Measurements from ENCODE around the gene RPL27A. TPM values are rescaled to one million over a fixed set of nuclear protein-coding genes. Genes with fewer than 3 reads are reported as not detected.
A peak's percentile ranks its signal among the peaks of the same experiment; 100 is the strongest.

The RPL27A gene
- total and polyA plus RNA-seq, 2 of the 8 experiments (the other 6 are each of a cell fraction or from before 2014, with no cell fraction given), result 1,756 to 1,777 TPM

DNA sequence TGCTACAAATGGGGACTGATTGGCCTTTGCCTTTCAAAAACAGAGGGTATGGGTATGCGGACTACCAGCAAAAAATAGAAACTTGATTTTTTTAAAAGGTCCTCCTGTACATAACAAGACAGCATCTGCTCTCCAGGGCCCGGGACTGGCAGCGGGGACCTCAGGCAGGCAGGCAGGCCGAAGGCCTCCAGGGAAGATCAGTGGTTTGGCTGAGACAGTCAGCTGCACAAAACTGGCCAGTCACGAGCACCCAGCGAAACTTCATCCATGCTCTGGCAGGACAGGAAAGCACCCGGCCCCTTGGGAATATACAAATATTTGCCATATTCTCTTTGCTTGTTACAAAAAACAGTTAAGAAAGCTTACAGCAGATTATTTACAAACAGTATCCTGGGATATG, 11.0 kb downstream of the RPL27A start:
- Histone ChIP-seq H3K36me3 (ENCODE audit: control insufficient read depth in 2 of 4, insufficient read depth in 4 of 4, low read length in 3 of 4) (peaks cover 9 to 35% (median 18%) of the 10 kb centered on the region in 4 experiments), H2BK120ac (replicated peaks; ENCODE audit: low read depth, low read length) (no peak overlapping the region), H3K23ac (ENCODE audit: insufficient read length) (no peak overlapping the region), H2BK15ac (ENCODE audit: low read length) (no peak overlapping the region), H4K20me1 (replicated peaks in 1 of 2; ENCODE audit: control insufficient read depth in 1 of 2, insufficient read depth in 2 of 2, low read length in 2 of 2) (no peaks in the 10 kb centered on the region), H3K18ac (ENCODE audit: extremely low read depth, low read length) (no peak overlapping the region), H4K5ac (ENCODE audit: insufficient read length, low read depth, low read length) (no peak overlapping the region), H3K27ac (ENCODE audit: low read depth, low read length) (no peak overlapping the region), H4K91ac (replicated peaks; ENCODE audit: insufficient read length, low read length) (no peak overlapping the region), H2AFZ (ENCODE audit: low read length) (no peak overlapping the region), H3K4me1 (replicated peaks in 1 of 4; ENCODE audit: control insufficient read depth in 3 of 4, insufficient read depth in 4 of 4, low read length in 3 of 4) (peaks cover 3 to 8% (median 5%) of the 10 kb centered on the region in 4 experiments; a peak in 5 of 7 replicates), H3K27me3 (replicated peaks in 1 of 4; ENCODE audit: control insufficient read depth in 3 of 4, extremely low read depth in 1 of 4, insufficient read depth in 3 of 4, low read length in 3 of 4) (no peaks in the 10 kb centered on the region), H2BK20ac (ENCODE audit: low read length) (no peak overlapping the region), H4K8ac (ENCODE audit: extremely low read depth, insufficient read depth, low read length) (no peak overlapping the region), H2BK5ac (ENCODE audit: low read depth, low read length) (peak overlapping the region; percentile 38; the same call in 1 of the 2 replicates), H3K4ac (replicated peaks; ENCODE audit: insufficient read length, low read depth, low read length) (no peak overlapping the region), H3K79me2 (ENCODE audit: control insufficient read depth in 1 of 2, insufficient read depth in 2 of 2, low read length in 2 of 2) (peaks cover 0 to 10% of the 10 kb centered on the region in 2 experiments; a peak in 2 of 4 replicates), H3K14ac (ENCODE audit: insufficient read length) (no peak overlapping the region), H2AK5ac (ENCODE audit: low read depth, low read length) (no peak overlapping the region), H3K9ac (replicated peaks in 1 of 4; ENCODE audit: extremely low read depth in 1 of 4, low read depth in 3 of 4, low read length in 3 of 4) (no peak overlapping the region), H3K79me1 (ENCODE audit: low read depth, low read length) (no peaks in the 10 kb centered on the region; the same call in 1 of the 2 replicates), H3K56ac (replicated peaks; ENCODE audit: insufficient read length, low read depth, low read length) (no peak overlapping the region), H3K9me3 (ENCODE audit: insufficient read depth in 2 of 2, low read depth in 1 of 2, low read length in 1 of 2) (no peaks in the 10 kb centered on the region), H3K23me2 (ENCODE audit: low read depth, low read length) (no peaks in the 10 kb centered on the region), H2BK12ac (ENCODE audit: low read depth, low read length) (no peak overlapping the region), H3K4me3 (ENCODE audit: extremely low read depth in 1 of 4, insufficient read depth in 2 of 4, low read depth in 3 of 4, low read length in 4 of 4) (no peak overlapping the region), H3K4me2 (ENCODE audit: insufficient read depth in 1 of 2, low read depth in 2 of 2, low read length in 2 of 2) (no peak overlapping the region)
- ChIA-PET CTCF (ENCODE audit: partially characterized antibody) (interaction anchor here (0.5 to 1.4 kb wide), 3 partner anchors 39 to 266 kb away, joined by 3 read pairs; no protein-coding TSS in a partner anchor), POLR2A (ENCODE audit: partially characterized antibody) (interaction anchor here (0.6 to 10.7 kb wide), 11 partner anchors 7 to 169 kb away, joined by 3 to 248 read pairs (median 4); partner anchors contain the start of genes RPL27A and TRIM66)
- 90% methylated on average over 7 of the region's 7 CpGs; no CpG with 5 or more reads in 1 of the 2 experiments for WGBS, 2 experiments (ENCODE audit: extremely low coverage in 1 of 2, insufficient coverage in 1 of 2, insufficient read length in 1 of 2, insufficient replicate concordance in 2 of 2, low coverage in 1 of 2, low lambda C conversion rate in 2 of 2, missing lambda C conversion rate in 1 of 2)
- TF ChIP-seq SIRT6 (IDR thresholded peaks at IDR 0.05; ENCODE audit: low read length), result no peak
- TF ChIP-seq POLR2A (IDR thresholded peaks at IDR 0.05; ENCODE audit: control extremely low read depth in 1 of 2, low read depth in 2 of 2, low read length in 2 of 2), result peak in 1 of 2 experiments; percentile 59; a peak in 1 of 3 replicates
- DNase-seq (ENCODE audit: low read depth in 1 of 2, low spot score in 2 of 2), result no peak
- no peak for FAIRE-seq

Data from H1 (cell line).